ENCODE results near the gene CABP7.

Gene CABP7

DNA sequence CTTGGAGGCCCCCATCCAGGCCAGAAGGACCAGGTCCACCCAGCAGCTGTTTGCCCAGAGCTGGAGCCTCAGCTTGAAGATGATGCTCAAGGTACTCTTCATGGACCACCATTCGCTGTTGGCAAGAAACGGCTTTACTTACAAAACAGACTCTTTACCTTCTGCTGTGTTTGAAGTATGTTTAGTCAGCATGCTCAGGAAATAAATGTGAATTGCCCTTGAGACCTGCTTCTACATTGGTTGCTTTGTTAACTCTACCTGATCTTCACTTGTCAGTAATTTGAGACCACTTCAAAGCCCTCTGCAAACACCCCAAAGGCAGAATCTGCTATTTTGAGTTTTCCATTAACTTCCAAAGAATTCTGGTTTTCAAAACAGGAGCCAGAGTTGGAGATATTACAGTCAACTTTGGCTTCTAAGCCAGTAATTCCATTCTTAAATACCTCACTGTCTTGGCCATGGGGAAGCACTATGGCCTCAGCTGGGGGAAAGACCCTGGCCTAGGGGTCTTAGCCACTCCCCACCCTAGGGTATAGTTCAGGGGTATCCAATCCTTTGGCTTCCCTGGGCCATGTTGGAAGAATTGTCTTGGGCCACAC is 50.0 kb downstream of the CABP7 start:
- DNase-seq: no peak

DNA sequence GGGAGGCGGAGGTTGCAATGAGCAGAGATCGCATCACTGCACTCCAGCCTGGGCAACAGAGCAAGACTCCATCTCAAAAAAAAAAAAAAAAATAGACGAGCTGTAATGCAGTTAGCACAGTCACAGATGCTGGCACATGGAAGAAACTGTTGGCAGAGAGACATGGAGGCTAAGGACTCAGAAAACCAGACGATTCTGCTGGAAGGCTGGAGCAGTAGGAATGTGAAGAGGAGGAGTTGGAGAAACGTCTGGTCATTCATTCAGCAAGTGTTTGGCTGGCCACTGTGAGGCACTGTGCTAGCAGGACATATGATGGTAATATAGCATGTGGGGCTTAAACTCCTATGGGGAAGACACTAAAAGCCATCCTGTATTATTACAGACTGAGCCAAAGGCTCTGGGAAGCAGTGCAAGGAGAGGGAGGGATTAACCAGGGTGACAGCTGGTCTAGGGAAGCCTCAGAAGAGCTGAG is 52.4 kb downstream of the CABP7 start:
- no peak for DNase-seq

GRCh38 chr22:29773233-29773632 is 53.4 kb downstream of the CABP7 start:
- DNase-seq: peak in 22 of 56 donors; percentile 2 to 57 (median 26)

DNA sequence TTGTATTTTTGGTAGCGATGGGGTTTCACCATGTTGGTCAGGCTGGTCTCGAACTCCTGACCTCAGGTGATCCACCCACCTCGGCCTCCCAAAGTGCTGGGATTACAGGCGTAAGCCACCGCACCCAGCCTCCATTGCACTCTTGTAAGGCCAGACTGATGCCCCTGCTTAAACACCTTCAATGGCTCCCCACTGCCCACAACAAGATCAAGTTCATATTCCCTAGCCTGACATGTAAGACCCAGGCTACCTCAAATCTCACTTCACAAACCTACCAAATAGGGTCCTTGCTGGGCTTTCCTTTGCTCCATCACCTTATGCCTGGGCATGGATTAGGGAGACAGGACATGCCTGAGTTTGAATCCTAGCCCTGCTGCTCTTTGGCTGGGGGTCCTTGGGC is 60.4 kb downstream of the CABP7 start:
- DNase-seq: no peak

DNA sequence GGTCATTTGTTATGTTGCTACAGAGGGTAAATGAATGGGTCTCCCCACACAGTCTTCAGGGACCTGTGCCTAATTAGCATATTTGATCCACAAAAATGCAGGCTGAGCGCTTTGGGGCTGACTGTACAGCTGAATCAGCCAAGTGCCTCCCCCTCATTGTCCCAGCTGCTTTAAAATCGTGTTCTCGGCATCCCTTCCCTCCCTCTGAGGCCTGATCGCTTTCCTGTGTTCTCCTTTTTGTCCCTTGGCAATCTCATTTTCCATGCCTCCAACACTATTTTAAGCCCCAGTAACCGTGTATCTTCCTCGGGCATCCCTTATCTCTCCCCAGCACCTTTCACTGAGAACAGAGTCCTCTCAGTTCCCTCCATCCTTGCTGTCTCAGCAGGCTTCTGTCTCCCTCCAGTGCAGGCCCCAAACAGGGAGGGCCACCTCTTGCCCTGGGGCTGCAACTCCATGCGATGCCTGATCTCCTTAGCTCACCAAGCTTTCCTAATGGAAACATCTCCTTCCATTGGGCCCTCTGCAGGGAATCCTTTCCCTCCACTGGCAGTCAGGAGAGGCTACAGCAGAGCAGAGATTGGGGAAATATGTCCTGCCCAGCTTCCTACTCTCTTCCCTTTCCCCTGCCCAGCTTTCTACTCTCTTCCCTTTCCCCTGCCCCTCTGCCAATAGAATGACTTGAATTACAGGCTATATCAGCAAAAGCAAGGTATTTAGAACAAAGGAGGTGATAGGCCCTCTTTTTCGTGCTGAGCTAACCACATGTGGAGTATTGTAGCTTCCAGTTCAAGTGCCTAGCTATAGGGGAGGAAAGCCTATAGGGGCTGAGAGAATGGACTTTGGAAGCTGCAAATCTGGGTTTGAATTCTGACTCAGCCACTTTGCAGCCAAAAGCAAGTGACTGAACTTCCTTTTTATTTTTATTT is 61.2 kb downstream of the CABP7 start:
- peak in 26 of 56 donors; percentile 5 to 65 (median 30) for DNase-seq
